HL-60/S4 (cell line): ENCODE measurements around the gene MRPL39.
"Not testable (repeated sequence)": the region's sequence is repeated elsewhere in the genome, so short reads cannot be mapped to it uniquely, and the experiment has no call there.

ENCODE experiments used
- in situ Hi-C: fragments of 300-500 bp; cut with MboI; formaldehyde crosslinking; loops from 2 replicates; pipeline ENCODE4 v1.14.3; 2022; ENCODE audit warnings: low sequenced_read_pairs

Gene MRPL39

DNA sequence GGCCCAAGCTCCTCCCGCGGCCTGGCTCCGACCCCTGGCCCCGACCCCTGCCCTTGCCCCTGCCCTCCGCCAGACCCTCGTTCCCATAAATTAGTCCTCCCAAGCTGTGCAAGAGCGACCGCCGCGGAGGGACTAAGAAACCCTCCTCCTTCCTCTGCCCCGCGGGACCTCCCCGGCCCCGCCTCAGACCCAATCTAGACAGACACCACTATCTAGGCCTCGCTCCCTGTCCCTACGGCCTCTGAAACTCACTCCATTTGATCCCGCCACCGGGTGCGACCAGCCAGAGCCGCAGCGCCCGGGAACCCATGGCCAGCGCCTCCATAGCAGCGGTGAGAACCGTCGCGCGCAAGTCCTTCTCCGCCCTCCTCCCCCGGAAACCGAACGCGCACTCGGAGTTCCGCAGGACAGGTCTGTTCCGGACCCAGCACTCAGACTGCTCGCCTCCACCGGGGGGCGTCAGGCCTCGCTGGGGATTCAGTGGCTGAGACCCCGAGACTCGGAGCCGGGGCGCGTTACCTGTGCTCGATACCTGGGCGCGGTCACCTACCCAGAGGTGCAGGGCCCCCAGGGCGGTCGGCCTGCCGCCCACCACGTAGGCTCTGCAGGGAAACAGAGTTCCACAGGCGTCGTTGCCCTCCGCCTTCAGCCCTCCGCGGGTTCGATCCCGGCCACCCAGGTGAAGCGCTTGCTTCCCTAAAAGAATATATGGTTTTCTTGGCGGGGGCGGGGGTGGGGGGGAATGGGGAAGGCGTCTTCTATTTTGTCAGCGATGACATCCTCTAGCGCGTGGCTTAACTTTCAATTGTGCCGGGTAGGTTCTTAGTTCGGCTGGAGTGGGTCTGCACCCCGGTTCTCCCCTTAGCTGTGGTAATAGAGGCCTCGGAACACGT lies at the start of gene MRPL39:
Gene MRPL39 (minus strand): TSS at position 331 of the 893 bp plus-strand sequence. CDS start 6 bp downstream, at position 325.
- in situ Hi-C loops = loop anchor here (25.0 kb wide), 2 partner anchors 255 to 1105 kb away; no protein-coding TSS in a partner anchor

DNA sequence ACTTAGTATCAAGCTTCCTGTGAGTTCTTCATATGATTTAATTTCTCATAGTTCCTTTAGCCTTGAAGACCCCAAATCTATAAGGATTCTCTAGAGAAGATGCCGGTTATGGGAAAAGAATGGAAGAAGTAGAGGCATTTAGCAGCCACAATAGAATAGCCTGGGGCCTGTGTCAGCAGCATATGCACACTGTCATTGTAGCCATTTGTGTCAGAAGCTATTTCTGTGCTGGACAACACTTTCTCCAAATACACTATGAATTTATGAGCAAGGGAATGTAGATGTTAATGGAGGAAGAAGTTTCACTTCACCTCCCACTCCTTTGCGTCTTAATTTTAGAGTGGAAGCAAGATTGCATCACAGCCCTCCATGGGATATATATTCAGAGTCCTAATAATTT lies 49.1 kb upstream of the MRPL39 start:
- in situ Hi-C loops = no loop called here

DNA sequence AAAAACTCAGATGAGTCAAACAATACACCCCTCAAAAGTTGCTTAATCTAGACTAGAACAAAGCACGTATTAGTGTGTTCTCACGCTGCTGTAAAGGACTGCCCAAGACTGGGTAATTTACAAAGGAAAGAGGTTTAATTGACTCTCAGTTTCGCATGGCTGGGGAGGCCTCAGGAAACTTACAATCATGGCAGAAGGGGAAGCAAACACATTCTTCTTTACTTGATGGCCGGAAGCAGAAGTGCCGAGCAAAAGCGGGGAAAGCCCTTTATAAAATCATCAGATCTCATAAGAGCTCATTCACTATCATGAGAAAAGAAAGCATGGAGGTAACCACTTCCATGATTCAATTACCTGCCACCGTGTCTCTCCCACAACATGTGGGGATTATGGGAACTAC lies 41.9 kb upstream of the MRPL39 start:
- in situ Hi-C loops = no loop called here

DNA sequence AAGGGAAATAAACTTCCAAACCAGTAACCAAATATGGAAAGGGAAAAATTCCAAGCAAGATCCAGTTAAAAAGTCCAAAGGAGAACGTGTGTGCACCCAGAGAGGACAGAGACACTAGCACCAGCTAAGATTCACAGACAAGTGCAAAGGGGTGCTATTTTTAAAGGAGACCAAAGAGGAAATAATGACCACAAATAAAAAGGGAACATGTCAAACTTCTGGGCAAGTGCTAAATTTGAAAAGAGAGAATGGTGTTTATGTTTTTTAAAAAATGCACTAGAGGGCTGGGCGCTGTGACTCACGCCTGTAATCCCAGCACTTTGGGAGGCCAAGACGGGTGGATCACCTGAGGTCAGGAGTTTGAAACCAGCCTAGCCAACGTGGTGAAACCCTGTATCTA lies 40.4 kb upstream of the MRPL39 start:
- in situ Hi-C loops = no loop called here

DNA sequence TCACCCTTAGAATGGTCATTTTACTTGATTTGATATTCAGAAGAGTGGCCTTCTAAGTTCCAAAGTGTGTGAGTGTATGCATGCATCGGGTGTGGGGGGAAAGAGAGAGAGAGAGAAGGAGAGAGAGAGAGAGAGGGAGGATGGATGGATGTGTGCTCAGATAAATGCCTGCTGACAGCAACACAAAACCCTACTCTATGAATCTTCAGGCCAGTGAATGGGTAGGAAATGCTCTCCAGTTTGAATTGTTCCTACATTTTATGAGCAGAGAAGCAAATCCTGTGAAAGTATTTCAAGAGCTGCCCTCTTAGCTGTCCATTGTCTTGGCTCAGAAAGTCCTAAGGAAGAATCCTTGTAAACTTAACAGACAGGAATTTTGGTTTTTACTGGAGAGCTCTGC lies 39.2 kb upstream of the MRPL39 start:
- in situ Hi-C loops = no loop called here

DNA sequence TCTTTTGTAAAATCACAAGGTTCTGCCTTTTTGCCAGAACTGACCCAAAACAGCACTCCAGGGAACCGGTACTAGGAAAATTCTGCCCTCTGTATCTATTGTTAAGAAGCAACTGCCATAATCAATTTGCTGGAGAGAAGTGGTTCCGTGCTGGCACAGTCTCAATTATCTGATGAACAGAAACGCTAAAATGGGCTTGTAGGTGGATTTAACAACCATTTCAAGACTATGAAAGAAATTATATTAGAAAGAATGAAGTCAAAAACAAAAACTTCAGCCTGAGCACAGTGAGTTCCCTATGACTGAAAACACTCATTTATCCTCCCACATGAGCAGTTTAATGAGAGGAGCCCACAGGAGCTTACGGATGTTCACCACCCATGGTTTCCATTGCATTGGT lies 36.2 kb upstream of the MRPL39 start:
- in situ Hi-C loops = no loop called here

DNA sequence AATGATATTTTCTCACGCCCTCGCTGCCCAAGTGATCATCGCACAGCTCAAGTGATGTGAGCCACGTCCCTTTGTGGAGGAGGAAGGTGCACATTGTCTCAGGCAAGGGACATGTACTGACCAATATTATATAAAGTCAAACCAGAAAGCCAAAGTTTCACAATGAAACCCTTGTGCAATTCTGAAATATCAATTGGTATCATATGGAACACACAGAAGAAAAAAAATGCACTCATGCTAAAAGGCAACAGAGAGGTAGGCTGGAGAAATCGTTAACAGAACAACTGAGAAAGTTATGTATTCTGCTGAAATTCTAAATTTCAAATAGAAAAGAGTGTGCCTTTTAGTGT lies 33.6 kb upstream of the MRPL39 start:
- in situ Hi-C loops = no loop called here

DNA sequence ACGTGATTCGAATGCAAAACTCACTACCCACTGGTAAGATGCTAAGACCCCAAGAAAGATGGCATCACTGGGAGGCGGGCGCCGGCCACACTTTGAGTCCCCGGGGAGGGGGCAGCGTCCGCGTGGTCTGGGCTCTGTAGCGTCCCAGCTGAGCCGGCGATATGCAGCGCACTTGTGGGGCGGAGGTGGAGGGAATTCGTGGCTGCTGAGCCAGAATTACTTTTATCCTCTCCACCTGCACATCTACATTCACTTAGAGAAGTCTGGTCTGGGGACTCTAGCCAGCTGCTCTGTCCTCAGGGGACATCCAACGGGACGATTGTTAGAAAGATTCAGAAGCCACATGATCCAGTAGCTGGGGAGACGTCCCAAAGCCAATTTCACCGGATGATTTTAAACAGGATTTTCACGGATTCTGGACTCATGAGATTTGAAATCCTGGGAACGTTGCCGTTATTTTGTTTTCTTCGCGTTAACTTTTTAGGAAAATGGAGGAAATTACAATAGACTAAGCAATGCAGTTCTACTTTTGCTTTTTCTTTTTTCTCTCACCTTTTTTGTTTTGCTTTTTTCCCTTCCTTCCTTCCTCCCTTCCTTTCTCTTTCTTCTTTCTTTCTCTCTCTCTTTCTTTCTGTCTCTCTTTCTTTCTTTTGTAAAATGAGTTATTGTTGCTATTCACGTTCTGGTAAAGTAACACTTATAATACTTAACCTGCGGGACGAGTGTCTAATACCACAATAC lies 33.1 kb upstream of the MRPL39 start:
- in situ Hi-C loops = no loop called here

DNA sequence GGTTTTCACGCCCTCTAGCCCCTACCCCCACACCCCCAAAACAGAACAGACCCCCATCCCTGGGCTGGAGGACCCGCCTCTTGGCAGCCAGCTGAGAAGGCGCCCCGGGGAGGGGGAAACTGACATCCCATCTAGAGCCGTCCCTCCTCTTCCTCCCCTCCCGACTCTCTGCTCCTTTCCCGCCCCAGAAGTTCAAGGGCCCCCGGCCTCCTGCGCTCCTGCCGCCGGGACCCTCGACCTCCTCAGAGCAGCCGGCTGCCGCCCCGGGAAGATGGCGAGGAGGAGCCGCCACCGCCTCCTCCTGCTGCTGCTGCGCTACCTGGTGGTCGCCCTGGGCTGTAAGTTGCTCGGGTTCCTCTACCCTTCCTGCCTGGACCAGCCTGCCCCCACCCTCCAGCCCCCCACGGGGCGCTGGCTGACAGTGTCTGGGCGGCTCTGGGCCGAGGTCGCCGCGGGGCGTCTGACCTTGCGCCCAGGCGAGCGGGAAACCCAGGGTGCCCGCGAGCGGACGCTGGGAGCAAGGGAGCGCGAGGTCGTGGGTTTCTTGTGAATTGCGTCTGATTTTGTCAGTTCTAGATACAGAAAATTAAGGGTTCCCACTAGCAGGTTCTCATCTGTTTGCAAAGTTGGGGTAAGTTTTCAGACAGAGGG lies 32.4 kb upstream of the MRPL39 start:
- in situ Hi-C loops = no loop called here

DNA sequence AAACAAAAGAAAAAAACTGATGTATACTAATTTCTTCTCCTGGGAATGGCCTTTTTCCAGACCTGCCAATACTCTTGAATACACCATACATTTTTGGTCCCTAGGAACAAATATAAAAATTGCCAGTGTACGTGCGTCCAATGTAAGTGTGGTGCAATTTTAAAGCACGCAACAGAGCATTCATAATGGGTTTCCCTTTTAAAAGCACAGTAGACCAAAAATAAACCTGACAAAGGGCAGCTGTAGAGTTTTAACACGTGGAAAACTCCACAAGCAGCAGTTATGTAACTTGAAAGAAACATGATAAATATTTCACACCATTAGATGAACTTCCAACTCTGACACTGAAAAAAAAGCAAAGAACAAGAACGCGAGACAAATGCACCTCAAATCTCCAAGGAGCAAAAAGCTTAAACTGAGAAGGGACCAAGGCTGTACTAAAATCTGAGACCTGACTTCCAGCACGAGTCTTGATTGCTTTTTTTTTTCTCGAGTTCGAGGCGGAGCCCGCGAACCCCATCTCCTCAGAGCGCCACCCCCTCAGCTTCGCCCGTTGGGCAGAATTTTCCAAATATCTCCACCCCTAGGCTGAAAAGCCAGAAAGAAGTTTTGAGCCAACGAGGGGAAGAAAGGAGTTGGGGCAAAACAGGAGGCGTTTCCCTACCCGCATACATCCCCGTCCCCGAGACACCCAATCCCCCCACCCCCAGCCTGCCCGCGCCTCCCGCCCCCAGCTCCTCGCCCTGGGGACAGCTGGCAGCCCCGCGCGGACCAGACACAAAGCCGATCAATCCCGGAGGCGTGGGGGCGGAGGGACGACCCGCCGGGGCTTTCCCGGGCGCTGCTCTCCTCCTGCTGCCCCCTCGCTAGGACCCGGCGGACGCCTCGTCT lies 31.6 kb upstream of the MRPL39 start, which contains the start of gene JAM2:
Gene JAM2 (plus strand): TSS at position 599 of the 891 bp plus-strand sequence. CDS start 564 bp downstream, outside the sequence.
- in situ Hi-C loops = no loop called here

DNA sequence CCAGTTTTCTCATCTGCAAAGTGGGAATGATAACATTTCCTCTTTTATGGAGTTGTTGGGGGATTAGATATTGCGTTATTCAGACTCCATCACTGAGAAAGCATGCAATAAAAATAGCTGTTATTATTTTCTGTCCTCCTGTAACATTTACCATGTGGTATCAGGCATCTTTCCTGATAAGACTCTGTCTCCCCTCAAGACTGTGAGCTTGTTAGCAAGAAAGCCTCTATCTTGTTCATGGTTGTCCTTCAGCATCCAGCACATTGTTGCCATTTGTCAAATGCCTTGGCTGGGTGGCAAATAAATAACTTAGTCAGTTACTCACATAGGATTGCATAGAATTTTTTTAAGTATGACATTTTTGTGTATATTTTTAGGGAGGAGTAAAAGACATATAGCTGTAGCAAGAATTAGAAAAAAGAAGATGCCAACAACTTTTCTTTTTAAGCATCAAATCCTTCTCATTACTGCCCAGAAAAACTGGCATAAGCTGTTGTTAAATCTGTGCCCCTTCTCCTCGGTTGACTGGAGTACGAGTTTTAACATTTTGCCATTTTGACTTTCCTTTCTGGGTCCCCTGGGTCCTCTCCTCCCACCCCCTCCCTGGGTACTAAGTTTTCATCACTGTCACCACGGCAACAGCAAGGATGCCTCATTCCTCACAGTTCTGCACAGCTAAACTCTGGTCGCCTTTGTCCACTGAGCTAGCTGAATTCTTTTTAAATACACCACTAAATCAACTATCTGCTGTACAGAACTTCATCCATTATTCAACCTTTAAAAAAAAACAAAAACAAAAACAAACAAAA lies 30.8 kb upstream of the MRPL39 start:
- in situ Hi-C loops = no loop called here

DNA sequence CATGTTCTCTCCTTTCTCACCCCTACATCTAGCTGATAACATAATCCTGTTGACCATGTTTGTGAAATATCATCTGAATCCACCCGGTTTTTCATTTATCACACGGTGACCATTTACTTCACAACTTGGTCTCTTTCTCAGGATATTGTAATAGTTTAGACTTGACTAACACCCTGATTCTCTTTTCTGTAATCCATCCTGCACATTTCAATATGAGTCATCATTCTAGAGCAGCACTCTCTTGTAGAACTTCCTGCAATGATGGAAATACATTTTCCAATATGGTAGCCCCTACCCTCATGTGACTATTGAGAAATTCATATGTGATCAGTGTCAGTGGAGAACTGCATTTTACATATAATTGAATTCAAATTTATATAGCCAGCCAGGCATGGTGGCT lies 29.4 kb upstream of the MRPL39 start:
- in situ Hi-C loops = no loop called here

DNA sequence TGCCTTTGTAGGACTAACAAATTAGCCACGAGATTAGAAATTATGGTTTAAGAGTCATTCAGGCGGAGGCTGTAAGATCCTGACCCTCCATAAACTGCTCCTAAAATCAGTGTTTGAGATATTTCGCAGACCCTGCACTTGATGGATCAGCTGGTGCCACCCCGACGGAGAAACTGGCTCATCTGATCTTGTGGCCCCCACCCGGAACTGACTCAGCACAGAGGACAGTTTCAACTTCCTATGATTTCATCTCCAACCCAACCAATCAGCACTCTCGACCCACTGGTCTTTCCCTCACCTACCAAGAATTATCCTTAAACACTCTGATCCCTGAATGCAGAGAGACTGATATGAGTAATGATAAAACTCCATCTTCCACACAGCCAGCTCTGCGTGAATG lies 28.0 kb upstream of the MRPL39 start:
- in situ Hi-C loops = no loop called here

DNA sequence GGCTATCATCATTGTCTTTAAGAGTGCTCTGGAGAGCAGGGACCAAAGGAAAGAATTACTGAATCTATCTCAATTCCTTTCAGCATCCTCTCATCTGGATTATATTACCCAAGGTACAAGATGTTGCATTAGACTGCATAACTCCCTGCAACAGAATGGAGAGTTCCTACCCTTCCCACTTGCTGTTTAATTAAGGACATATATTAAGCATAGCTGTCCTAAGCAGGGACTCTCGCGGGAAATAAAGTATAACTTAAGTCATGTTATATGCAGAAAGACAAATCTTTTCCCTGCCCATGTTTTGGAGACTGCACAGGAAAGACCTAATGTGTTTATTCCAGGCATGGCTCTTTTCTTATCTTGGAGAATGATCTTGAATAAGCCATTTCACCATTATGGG lies 25.0 kb upstream of the MRPL39 start:
- in situ Hi-C loops = no loop called here

DNA sequence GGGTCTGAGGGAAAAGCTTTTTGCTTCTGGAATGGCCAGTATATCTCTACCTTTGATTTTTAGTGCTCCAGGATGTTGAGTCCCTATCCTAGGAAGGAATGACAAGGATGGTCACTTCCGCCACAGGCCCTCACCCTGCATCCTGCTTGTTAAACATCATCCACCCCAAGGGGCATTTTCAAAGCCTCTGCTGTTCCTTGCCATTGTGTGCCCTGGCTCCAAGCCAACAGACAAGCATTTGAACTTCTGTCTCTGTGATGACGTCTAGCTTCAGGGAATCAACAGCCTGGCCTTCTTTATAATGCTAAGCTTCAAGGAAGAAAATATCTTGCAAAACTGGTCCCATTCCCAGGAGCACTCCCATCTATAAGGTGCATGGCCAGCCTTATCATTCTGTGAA lies 19.5 kb upstream of the MRPL39 start:
- in situ Hi-C loops = no loop called here

DNA sequence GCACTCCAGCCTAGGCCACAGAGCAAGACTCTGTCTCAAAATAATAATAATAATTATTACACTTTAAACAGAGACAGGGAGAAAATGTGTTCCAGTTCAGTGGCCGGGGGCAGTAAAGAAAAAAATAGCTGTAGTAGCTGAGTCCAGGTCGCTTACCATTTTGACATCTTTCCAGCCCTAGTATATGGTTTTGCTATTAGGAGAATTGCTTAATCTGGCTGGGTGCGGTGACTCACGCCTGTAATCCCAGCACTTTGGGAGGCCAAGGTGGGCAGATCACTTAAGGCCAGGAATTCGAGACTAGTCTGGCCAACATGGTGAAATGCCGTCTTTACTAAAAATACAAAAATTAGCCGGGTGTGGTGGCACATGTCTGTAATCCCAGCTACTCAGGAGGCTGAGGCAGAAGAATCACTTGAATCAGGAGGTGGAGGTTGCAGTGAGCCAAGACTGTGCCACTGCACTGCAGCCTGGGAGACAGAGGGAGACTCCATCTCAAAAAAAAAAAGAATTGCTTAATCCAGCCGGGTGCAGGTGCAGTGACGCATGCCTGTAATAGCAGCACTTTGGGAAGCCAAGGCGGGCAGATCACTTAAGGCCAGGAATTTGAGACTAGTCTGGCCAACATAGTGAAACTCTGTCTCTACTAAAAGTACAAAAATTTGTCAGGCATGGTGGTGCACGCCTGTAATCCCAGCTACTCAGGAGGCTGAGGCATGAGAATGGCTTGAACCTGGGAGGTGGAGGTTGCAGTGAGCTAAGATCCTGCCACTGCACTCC lies 18.7 kb upstream of the MRPL39 start:
- in situ Hi-C loops = not testable (repeated sequence)

DNA sequence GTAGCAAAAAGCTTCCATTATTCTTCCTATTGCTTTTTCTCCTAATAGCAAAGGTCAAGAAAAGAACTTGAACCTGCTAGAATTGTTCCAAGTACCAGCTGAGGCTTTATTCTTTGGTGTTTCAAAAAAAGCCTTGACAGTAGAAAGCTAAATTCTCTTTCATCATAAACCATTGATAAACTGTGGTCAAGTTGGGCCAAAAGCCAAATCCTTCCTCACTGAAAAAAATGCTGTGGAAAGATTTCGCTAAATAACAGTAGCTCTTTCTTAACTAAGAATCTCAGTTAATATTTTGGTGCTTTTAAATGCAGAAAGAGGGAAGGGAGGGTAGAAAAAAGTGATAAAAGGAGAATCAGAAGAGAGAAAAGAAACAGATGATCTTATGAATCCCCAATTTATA lies 17.8 kb upstream of the MRPL39 start:
- in situ Hi-C loops = no loop called here

DNA sequence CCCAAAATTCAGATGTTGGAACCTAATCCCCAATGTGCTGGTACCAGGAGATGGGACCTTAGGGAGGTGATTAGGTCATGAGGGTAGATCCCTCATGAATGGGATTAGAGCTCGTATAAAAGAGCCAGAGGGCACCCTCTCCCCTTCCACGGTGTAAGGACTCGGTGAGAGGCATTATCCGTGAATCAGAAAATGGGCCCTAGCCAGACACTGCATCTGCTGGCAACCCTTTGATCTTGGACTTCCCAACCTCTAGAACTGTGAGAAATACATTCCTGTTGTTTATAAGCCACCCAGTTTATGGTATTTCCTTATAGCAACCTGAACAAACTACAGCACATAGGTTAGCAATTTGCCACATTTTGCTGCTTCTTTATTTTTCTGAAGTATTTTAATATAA lies 17.2 kb upstream of the MRPL39 start:
- in situ Hi-C loops = loop anchor here (25.0 kb wide), 2 partner anchors 238 to 1088 kb away; no protein-coding TSS in a partner anchor

DNA sequence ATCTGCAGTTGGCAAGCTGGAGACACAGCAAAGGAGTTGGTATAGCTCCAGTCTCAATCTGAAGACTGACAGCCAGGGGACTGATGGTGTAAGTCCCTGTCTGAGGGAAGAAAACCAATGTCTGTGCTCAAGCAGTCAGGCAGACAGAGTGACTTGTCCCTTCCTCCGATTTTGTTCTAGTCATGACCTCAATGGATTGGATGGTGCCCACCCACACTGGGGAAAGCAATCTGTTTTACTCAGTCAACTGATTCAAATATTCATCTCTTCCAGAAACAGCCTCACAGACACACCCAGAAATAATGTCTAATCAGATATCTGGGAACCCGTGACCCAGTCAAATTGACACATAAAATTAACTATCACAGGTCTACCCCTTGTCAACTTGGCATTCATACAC lies 11.9 kb upstream of the MRPL39 start:
- in situ Hi-C loops = loop anchor here (25.0 kb wide), 2 partner anchors 243 to 1093 kb away; no protein-coding TSS in a partner anchor
